ENCODE measurements around the gene RABL6.

Gene RABL6

DNA sequence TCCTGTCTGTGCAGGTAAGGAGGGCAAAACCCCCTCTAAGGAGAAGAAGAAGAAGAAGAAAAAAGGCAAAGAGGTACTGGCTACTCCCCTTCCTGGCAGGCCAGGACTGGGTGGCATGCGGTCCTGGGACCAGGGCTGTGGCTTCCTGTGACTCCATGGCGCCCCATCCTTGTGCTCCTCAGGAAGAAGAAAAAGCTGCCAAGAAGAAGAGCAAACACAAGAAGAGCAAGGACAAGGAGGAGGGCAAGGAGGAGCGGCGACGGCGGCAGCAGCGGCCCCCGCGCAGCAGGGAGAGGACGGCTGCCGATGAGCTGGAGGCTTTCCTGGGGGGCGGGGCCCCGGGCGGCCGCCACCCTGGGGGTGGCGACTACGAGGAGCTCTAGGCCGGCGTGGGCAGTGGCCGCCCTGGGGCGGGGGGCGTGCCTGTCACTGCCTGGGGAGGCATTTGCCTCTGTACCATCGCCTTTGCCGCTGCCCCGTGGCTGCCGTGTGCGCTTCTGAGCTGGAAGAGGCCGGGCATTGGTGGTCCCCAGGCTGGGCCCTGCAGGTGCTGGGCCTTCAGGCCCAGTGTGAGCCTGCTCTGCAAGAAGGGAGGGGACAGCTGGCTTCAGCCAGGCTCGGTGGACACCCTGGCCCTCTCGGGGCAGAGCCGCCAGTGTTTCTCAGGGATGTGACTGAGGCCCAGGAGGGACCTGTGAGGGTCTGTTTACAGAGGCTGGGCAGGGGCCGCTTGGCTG, 32.6 kb downstream of the RABL6 start:
- TF ChIP-seq ZBTB1 (tag by site-specific recombination; IDR thresholded peaks at IDR 0.05) (no peak), EGR2 (tag by site-specific recombination; IDR thresholded peaks at IDR 0.05; ENCODE audit: low read depth) (peak; percentile 64), ZNF692 (tag by site-specific recombination; IDR thresholded peaks at IDR 0.05) (0 out of 2 replicates have a peak, but pooled peaks have one; percentile 9), GLIS1 (tag by site-specific recombination; IDR thresholded peaks at IDR 0.05) (peak; percentile 20; the same call in 1 of the 2 replicates), ZNF292 (tag by site-specific recombination; IDR thresholded peaks at IDR 0.05; ENCODE audit: borderline replicate concordance, low read depth) (no peak), KLF1 (tag by site-specific recombination; IDR thresholded peaks at IDR 0.05) (peak; percentile 77), ZNF239 (tag by site-specific recombination; IDR thresholded peaks at IDR 0.05) (no peak), ZIC2 (tag by site-specific recombination; IDR thresholded peaks at IDR 0.05) (peak; percentile 86), ZNF639 (tag by site-specific recombination; IDR thresholded peaks at IDR 0.05) (no peak), KLF10 (tag by site-specific recombination; IDR thresholded peaks at IDR 0.05) (peak; percentile 61), ZNF202 (tag by site-specific recombination; IDR thresholded peaks at IDR 0.05; ENCODE audit: borderline replicate concordance) (no peak), KLF8 (tag by site-specific recombination; IDR thresholded peaks at IDR 0.05) (peak; percentile 48; the same call in 1 of the 2 replicates), ZNF2 (tag by site-specific recombination; IDR thresholded peaks at IDR 0.05) (peak; percentile 18; the same call in 1 of the 2 replicates), ZNF776 (tag by site-specific recombination; IDR thresholded peaks at IDR 0.05; ENCODE audit: borderline replicate concordance) (no peak), OSR2 (tag by site-specific recombination; IDR thresholded peaks at IDR 0.05) (peak; percentile 9; the same call in 1 of the 2 replicates), SP2 (tag by site-specific recombination; IDR thresholded peaks at IDR 0.05) (peak; percentile 40)
- TF ChIP-seq, protein P1, sequence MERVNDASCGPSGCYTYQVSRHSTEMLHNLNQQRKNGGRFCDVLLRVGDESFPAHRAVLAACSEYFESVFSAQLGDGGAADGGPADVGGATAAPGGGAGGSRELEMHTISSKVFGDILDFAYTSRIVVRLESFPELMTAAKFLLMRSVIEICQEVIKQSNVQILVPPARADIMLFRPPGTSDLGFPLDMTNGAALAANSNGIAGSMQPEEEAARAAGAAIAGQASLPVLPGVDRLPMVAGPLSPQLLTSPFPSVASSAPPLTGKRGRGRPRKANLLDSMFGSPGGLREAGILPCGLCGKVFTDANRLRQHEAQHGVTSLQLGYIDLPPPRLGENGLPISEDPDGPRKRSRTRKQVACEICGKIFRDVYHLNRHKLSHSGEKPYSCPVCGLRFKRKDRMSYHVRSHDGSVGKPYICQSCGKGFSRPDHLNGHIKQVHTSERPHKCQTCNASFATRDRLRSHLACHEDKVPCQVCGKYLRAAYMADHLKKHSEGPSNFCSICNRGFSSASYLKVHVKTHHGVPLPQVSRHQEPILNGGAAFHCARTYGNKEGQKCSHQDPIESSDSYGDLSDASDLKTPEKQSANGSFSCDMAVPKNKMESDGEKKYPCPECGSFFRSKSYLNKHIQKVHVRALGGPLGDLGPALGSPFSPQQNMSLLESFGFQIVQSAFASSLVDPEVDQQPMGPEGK (tag by site-specific recombination; IDR thresholded peaks at IDR 0.05), result peak; percentile 38
- H3K4me1 ChIP-seq (ENCODE audit: control insufficient read depth, insufficient read depth, low read length), result 0 out of 2 replicates have a peak, but pooled peaks cover 5% of the 10 kb centered on the region
- ChIA-PET POLR2A (interaction anchor here (0.5 to 1.2 kb wide), 6 partner anchors 21 to 379 kb away, joined by 3 to 11 read pairs (median 4); no protein-coding TSS in a partner anchor), CTCF (interaction anchor here (0.6 to 3.3 kb wide), 7 partner anchors 9 to 421 kb away, joined by 3 to 13 read pairs (median 3); no protein-coding TSS in a partner anchor)
- peaks cover 0 to 40% of the 10 kb centered on the region in 2 experiments; a peak in 2 of 3 replicates for H3K36me3 ChIP-seq (ENCODE audit: control insufficient read depth in 2 of 2, insufficient read depth in 1 of 2, low read length in 2 of 2)
- H3K4me3 ChIP-seq (ENCODE audit: low read depth, low read length), result no peak overlapping the region
- no peaks in the 10 kb centered on the region for H3K9me3 ChIP-seq (ENCODE audit: control insufficient read depth, insufficient read depth, low read depth, low read length)
- peak overlapping the region; percentile 22; the same call in 1 of the 2 replicates for H3K27ac ChIP-seq (ENCODE audit: extremely low read depth, low read depth, low read length)

DNA sequence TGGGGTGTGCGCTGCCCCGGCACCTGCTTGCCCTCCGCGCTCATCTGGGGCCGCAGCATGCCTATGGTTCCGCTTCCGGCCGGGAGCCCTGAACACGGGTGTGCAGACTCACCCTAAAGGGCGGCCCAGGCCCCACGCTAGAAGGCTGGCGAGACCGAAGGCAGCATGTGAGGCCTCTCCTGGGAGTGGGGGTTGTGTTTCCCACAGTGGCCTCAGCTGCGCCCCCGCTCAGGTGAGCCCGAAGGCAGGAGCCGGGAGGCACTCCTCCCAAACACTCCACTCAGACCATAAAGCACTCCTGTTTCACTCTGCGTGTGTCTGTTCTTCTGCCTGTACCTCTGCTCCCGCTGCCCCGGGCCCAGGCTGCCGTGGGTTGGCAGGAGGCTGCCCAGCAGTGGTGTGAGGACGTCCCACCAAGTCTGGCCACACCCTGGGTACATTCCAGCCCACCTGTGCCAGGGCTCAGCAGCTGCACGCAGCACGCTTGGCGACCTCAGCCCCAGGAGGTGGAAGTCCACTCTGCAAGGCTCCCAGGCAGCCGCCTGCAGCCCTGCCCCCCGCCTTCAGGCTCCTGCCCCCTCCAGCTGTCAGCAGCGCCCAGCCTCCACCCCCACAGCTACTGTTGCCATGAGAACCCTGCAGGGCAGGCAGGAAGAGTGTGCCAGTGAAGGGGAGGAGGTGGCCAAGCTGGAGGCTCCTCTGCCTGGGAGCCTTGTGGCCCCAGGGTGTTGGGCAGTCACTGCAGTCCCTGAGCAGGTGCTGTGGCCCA, 33.3 kb downstream of the RABL6 start:
- Histone ChIP-seq H3K27ac (ENCODE audit: extremely low read depth, low read depth, low read length) (peak overlapping the region; percentile 22; the same call in 1 of the 2 replicates), H3K9me3 (ENCODE audit: control insufficient read depth, insufficient read depth, low read depth, low read length) (no peaks in the 10 kb centered on the region), H3K36me3 (ENCODE audit: control insufficient read depth in 2 of 2, insufficient read depth in 1 of 2, low read length in 2 of 2) (peaks cover 0 to 34% of the 10 kb centered on the region in 2 experiments; a peak in 2 of 3 replicates), H3K4me1 (ENCODE audit: control insufficient read depth, insufficient read depth, low read length) (0 out of 2 replicates have a peak, but pooled peaks cover 5% of the 10 kb centered on the region), H3K4me3 (ENCODE audit: low read depth, low read length) (no peak overlapping the region)
- POLR2A ChIA-PET, result interaction anchor here (0.5 to 3.7 kb wide), 8 partner anchors 21 to 382 kb away, joined by 3 to 17 read pairs (median 4); partner anchors contain the start of genes CLIC3, TMEM141 and TRAF2
- CTCF ChIA-PET, result interaction anchor here (0.5 to 3.6 kb wide), 11 partner anchors 10 to 535 kb away, joined by 3 to 27 read pairs (median 3); no protein-coding TSS in a partner anchor
- TF ChIP-seq OSR2 (tag by site-specific recombination; IDR thresholded peaks at IDR 0.05) (peak; percentile 85), ZNF830 (tag by site-specific recombination; IDR thresholded peaks at IDR 0.05; ENCODE audit: low read depth) (no peak), MYNN (tag by site-specific recombination; IDR thresholded peaks at IDR 0.05; ENCODE audit: borderline replicate concordance) (0 out of 2 replicates have a peak, but pooled peaks have one; percentile 23), KLF8 (tag by site-specific recombination; IDR thresholded peaks at IDR 0.05) (peak; percentile 63), ZNF639 (tag by site-specific recombination; IDR thresholded peaks at IDR 0.05) (0 out of 2 replicates have a peak, but pooled peaks have one; percentile 12), ZNF501 (tag by site-specific recombination; IDR thresholded peaks at IDR 0.05) (0 out of 2 replicates have a peak, but pooled peaks have one; percentile 36), ZFHX2 (tag by site-specific recombination; conservative IDR thresholded peaks at IDR 0.05) (peak; percentile 88), ZBTB20 (tag by site-specific recombination; IDR thresholded peaks at IDR 0.05) (0 out of 2 replicates have a peak, but pooled peaks have one; percentile 24), ZNF223 (tag by site-specific recombination; IDR thresholded peaks at IDR 0.05) (peak; percentile 79)
